BLaER1 treated with 17β-estradiol and CSF1 and Interleukin-3, amounts not matched to agents 10 nM and 100 nM (cell line): ENCODE data around the gene SRPK2.

Source experiments
- H3K27ac ChIP-seq, 11 experiments: shearing (Covaris generic); formaldehyde crosslinking; 2 replicates each; pipeline ENCODE4 v1.8.1; 2022
- H3K27me3 ChIP-seq, 11 experiments: shearing (Covaris generic); formaldehyde crosslinking; 2 replicates each; pipeline ENCODE4 v1.8.1; 2022
- H3K36me3 ChIP-seq, 11 experiments: shearing (Covaris generic); formaldehyde crosslinking; 2 replicates each; pipeline ENCODE4 v1.8.1; 2022
- H3K4me1 ChIP-seq, 10 experiments: shearing (Covaris generic); formaldehyde crosslinking; 2 replicates each; pipeline ENCODE4 v1.8.1; 2022
- H3K4me2 ChIP-seq, 11 experiments: shearing (Covaris generic); formaldehyde crosslinking; 2 replicates each; pipeline ENCODE4 v1.8.1; 2022
- H3K4me3 ChIP-seq, 10 experiments: shearing (Covaris generic); formaldehyde crosslinking; 2 replicates each; pipeline ENCODE4 v1.8.1; 2022
- H3K9ac ChIP-seq, 11 experiments: shearing (Covaris generic); formaldehyde crosslinking; 2 replicates each; pipeline ENCODE4 v1.8.1; 2022
- H3K9me3 ChIP-seq, 11 experiments: shearing (Covaris generic); formaldehyde crosslinking; replicated peaks in 1 of 11; 2 replicates each; pipeline ENCODE4 v1.8.1; 2022
- H4K20me1 ChIP-seq, 11 experiments: shearing (Covaris generic); formaldehyde crosslinking; 2 replicates each; pipeline ENCODE4 v1.8.1; 2022
- Cebpa-rat ChIP-seq, 11 experiments: shearing (Covaris generic); IDR thresholded peaks; 2 replicates each; pipeline ENCODE4 v1.8.1; 2022

Gene SRPK2

DNA sequence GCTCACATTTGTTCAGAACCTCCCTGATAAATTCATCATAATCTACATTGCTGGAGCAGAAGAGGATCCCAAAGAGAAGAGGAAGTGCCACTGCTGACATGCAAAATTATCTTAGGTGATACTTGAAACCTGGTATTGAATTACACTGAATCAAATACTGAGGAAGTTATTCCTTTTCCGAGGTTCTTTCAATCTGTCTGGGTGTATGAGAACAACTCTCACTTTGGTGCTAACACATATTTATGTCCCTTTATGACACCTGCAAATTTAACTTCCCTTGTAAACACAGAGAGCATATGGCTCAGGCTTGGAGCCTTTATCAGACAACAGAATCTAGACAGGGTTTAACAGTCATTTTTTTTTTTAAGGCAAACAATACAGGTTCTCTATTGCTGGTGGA lies 131.4 kb downstream of the SRPK2 start:
- TF ChIP-seq Cebpa-rat (IDR thresholded peaks at IDR 0.05): no peak
- H3K4me2 ChIP-seq: peak overlapping the region in 6 of 11 experiments; percentile 8 to 41 (median 24); a peak in 9 of 22 replicates
- H3K36me3 ChIP-seq: no peaks in the 10 kb centered on the region; a peak in 1 of 22 replicates
- peaks cover 11 to 35% (median 24%) of the 10 kb centered on the region in 10 experiments for H3K4me1 ChIP-seq
- H3K4me3 ChIP-seq: no peak overlapping the region
- no peaks in the 10 kb centered on the region for H3K27me3 ChIP-seq
- H3K27ac ChIP-seq: no peak overlapping the region
- H3K9ac ChIP-seq: no peak overlapping the region
- peaks cover 4 to 22% (median 16%) of the 10 kb centered on the region in 11 experiments; a peak in 16 of 22 replicates for H3K9me3 ChIP-seq
- peaks cover 17 to 66% (median 23%) of the 10 kb centered on the region in 11 experiments; a peak in 16 of 22 replicates for H4K20me1 ChIP-seq

DNA sequence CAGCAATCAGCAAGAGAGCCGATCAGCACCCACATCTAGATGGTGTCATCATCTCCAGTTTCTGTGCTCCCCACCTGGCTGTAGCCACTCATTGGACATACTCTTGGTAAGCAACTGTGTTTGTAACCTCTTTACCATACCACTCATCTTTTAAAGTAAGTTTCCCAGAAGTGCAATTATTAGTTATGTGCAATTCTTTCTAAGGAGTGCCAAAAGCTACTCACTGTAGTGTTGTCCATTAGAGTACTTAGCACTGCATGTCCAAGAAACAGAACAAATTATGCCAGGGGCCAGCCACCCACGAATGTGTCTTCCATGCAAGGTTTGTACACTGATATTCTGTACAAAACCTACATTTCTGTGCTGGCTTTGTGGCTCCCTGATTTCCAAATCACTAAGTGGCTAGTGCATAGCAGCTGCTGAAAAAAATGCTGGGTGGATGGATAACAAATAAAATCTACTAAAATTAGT lies 131.9 kb downstream of the SRPK2 start:
- no peak overlapping the region for H3K9ac ChIP-seq
- no peak for TF ChIP-seq Cebpa-rat (IDR thresholded peaks at IDR 0.05)

DNA sequence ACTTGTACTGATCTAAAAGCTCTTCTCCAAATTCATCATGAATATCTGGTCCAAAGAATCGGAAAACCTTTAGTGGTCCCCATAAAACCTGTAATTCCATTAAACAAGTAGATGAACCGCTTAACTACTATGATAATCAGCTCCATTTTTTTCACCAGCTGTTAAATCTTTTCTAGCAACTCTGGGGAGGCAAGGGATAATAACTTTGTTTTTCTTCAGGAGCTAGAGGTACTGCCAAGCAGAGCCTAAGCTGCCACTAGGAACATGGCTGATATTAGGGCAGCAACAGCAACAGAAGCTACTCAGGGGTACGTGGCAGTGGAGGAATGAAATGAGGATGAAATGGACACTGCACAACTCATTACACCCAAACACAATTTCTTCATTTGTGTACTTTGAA lies 138.0 kb downstream of the SRPK2 start:
- no peak for TF ChIP-seq Cebpa-rat (IDR thresholded peaks at IDR 0.05)
- Histone ChIP-seq H3K36me3 (peaks cover 0 to 7% (median 0%) of the 10 kb centered on the region in 11 experiments; a peak in 1 of 22 replicates), H3K4me1 (peaks cover 8 to 22% (median 13%) of the 10 kb centered on the region in 10 experiments), H3K9ac (no peak overlapping the region), H3K4me3 (no peak overlapping the region), H3K4me2 (no peak overlapping the region), H3K27me3 (no peaks in the 10 kb centered on the region), H3K9me3 (no peaks in the 10 kb centered on the region; a peak in 1 of 22 replicates), H3K27ac (no peak overlapping the region), H4K20me1 (peaks cover 3 to 87% (median 18%) of the 10 kb centered on the region in 11 experiments; a peak in 13 of 22 replicates)

More for the DNA sequence above, 131.9 kb downstream of the SRPK2 start:
- peak overlapping the region in 3 of 11 experiments; percentile 8 to 25 (median 23); a peak in 5 of 22 replicates for H3K4me2 ChIP-seq
- no peak overlapping the region for H3K27ac ChIP-seq
- H3K9me3 ChIP-seq: peaks cover 4 to 22% (median 16%) of the 10 kb centered on the region in 11 experiments; a peak in 16 of 22 replicates
- no peaks in the 10 kb centered on the region for H3K27me3 ChIP-seq
- H4K20me1 ChIP-seq: peaks cover 15 to 66% (median 23%) of the 10 kb centered on the region in 11 experiments; a peak in 15 of 22 replicates
- no peak overlapping the region for H3K4me3 ChIP-seq
- H3K4me1 ChIP-seq: peaks cover 11 to 36% (median 24%) of the 10 kb centered on the region in 10 experiments
- H3K36me3 ChIP-seq: no peaks in the 10 kb centered on the region; a peak in 1 of 22 replicates

GRCh38 chr7:105250239-105250638 lies 138.5 kb downstream of the SRPK2 start:
- no peak for TF ChIP-seq Cebpa-rat (IDR thresholded peaks at IDR 0.05)
- H3K4me1 ChIP-seq: peaks cover 13 to 27% (median 17%) of the 10 kb centered on the region in 10 experiments
- no peak overlapping the region for H3K4me3 ChIP-seq
- no peak overlapping the region for H3K9ac ChIP-seq
- no peak overlapping the region for H3K4me2 ChIP-seq
- H3K36me3 ChIP-seq: peaks cover 0 to 7% (median 0%) of the 10 kb centered on the region in 11 experiments; a peak in 2 of 22 replicates
- H4K20me1 ChIP-seq: peaks cover 7 to 89% (median 21%) of the 10 kb centered on the region in 11 experiments; a peak in 14 of 22 replicates
- no peaks in the 10 kb centered on the region for H3K27me3 ChIP-seq
- no peak overlapping the region for H3K27ac ChIP-seq
- H3K9me3 ChIP-seq: peaks cover 0 to 1% (median 0%) of the 10 kb centered on the region in 11 experiments; a peak in 2 of 22 replicates

DNA sequence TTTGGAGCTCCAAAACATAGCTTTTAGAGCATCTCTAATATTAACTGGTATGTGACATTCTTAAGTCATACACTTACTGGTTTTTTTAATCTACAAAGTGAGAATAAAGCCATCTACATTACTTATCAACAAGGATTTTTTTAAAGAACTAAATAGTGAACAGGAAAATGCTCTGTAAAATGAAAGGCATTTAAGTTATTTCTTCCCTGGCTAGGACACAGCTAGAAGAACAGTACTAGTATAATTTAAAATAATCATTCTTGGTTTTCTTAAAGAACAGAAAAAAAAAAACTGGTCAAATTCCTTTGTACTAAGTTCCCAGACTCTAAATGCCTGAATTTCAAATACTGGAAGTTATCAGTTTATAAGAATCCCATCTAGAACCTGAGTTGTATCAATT lies 139.5 kb downstream of the SRPK2 start:
- Histone ChIP-seq H3K27me3 (no peaks in the 10 kb centered on the region), H3K4me3 (no peak overlapping the region), H3K27ac (no peak overlapping the region), H4K20me1 (peaks cover 7 to 96% (median 21%) of the 10 kb centered on the region in 11 experiments; a peak in 14 of 22 replicates), H3K4me2 (no peak overlapping the region), H3K4me1 (peaks cover 15 to 27% (median 19%) of the 10 kb centered on the region in 10 experiments), H3K36me3 (peaks cover 0 to 17% (median 5%) of the 10 kb centered on the region in 11 experiments; a peak in 10 of 22 replicates), H3K9me3 (peaks cover 6 to 11% (median 7%) of the 10 kb centered on the region in 11 experiments; a peak in 21 of 22 replicates), H3K9ac (no peak overlapping the region)
- TF ChIP-seq Cebpa-rat (IDR thresholded peaks at IDR 0.05): no peak

- H3K9me3 ChIP-seq: peaks cover 6 to 23% (median 13%) of the 10 kb centered on the region in 11 experiments; a peak in 21 of 22 replicates
- H3K36me3 ChIP-seq: peaks cover 0 to 22% (median 6%) of the 10 kb centered on the region in 11 experiments; a peak in 10 of 22 replicates
- H4K20me1 ChIP-seq: peaks cover 7 to 95% (median 21%) of the 10 kb centered on the region in 11 experiments; a peak in 14 of 22 replicates
- H3K4me2 ChIP-seq: peak overlapping the region in 9 of 11 experiments; percentile 14 to 56 (median 37); a peak in 6 of 22 replicates
- H3K27me3 ChIP-seq: no peaks in the 10 kb centered on the region
- H3K9ac ChIP-seq: no peak overlapping the region
- no peak overlapping the region for H3K27ac ChIP-seq
- H3K4me1 ChIP-seq: peaks cover 15 to 20% (median 19%) of the 10 kb centered on the region in 10 experiments
- TF ChIP-seq Cebpa-rat (IDR thresholded peaks at IDR 0.05): no peak
- no peak overlapping the region for H3K4me3 ChIP-seq
Observed at GRCh38 chr7:105246679-105247078, 142.0 kb downstream of the SRPK2 start.

- peak overlapping the region; percentile 12 to 56 (median 35); a peak in 17 of 22 replicates for H3K4me2 ChIP-seq
- peaks cover 0 to 22% (median 6%) of the 10 kb centered on the region in 11 experiments; a peak in 10 of 22 replicates for H3K36me3 ChIP-seq
- H4K20me1 ChIP-seq: peaks cover 7 to 95% (median 21%) of the 10 kb centered on the region in 11 experiments; a peak in 14 of 22 replicates
- H3K27me3 ChIP-seq: no peaks in the 10 kb centered on the region
- peaks cover 15 to 20% (median 19%) of the 10 kb centered on the region in 10 experiments for H3K4me1 ChIP-seq
- no peak overlapping the region for H3K4me3 ChIP-seq
- H3K27ac ChIP-seq: peak overlapping the region in 1 of 11 experiments; percentile 1; a peak in 2 of 22 replicates
- TF ChIP-seq Cebpa-rat (IDR thresholded peaks at IDR 0.05): no peak
- 0 out of 22 replicates have a peak overlapping the region, but pooled peaks of 1 of the 11 experiments have one; percentile 18 for H3K9ac ChIP-seq
- H3K9me3 ChIP-seq: peaks cover 6 to 23% (median 13%) of the 10 kb centered on the region in 11 experiments; a peak in 21 of 22 replicates
Observed at GRCh38 chr7:105246256-105246655, 142.5 kb downstream of the SRPK2 start.

GRCh38 chr7:105245398-105246114 lies 143.2 kb downstream of the SRPK2 start:
- H4K20me1 ChIP-seq: peaks cover 7 to 95% (median 21%) of the 10 kb centered on the region in 11 experiments; a peak in 14 of 22 replicates
- H3K4me2 ChIP-seq: peak overlapping the region; percentile 14 to 56 (median 35); a peak in 21 of 22 replicates
- TF ChIP-seq Cebpa-rat (IDR thresholded peaks at IDR 0.05): no peak
- H3K27ac ChIP-seq: peak overlapping the region in 2 of 11 experiments; percentile 1 to 15; a peak in 1 of 22 replicates
- H3K27me3 ChIP-seq: no peaks in the 10 kb centered on the region
- no peak overlapping the region for H3K4me3 ChIP-seq
- peaks cover 6 to 23% (median 13%) of the 10 kb centered on the region in 11 experiments; a peak in 21 of 22 replicates for H3K9me3 ChIP-seq
- H3K9ac ChIP-seq: peak overlapping the region in 2 of 11 experiments; percentile 18 to 24; a peak in 2 of 22 replicates
- H3K4me1 ChIP-seq: peaks cover 15 to 22% (median 19%) of the 10 kb centered on the region in 10 experiments
- H3K36me3 ChIP-seq: peaks cover 0 to 22% (median 6%) of the 10 kb centered on the region in 11 experiments; a peak in 10 of 22 replicates
